Natural killer cell (primary cell): ENCODE results near the gene SLC26A1. TPM values are rescaled to one million over a fixed set of nuclear protein-coding genes. Genes with fewer than 3 reads are reported as not detected.

Experiments used
- ATAC-seq, 3 donors: fragments of 150-1000 bp in 2 of 3; fragments of 200-7000 bp in 1 of 3; cut with Tn5 transposase; 1 replicate in 1 of 3; 2 replicates in 2 of 3; pipeline ENCODE4 v1.10.0; 2021; ENCODE audit warnings: mild to moderate bottlenecking in 2 of 3, moderate library complexity in 2 of 3
- DNase-seq, 2 donors: peaks; one replicate each; pipeline versions ENCODE4 v3.0.0 to v3.0.0-alpha.2; 2013 to 2021; ENCODE audit warnings: mixed read lengths in 1 of 2
- H3K27ac ChIP-seq: one replicate; pipeline ENCODE4 v1.5.1; 2013; ENCODE audit warnings: mild to moderate bottlenecking, low read length
- H3K27me3 ChIP-seq: one replicate; pipeline ENCODE4 v1.6.1; 2013; ENCODE audit warnings: low read length; ENCODE audit not compliant: control insufficient read depth, insufficient read depth
- H3K36me3 ChIP-seq: one replicate; pipeline ENCODE4 v1.6.1; 2013; ENCODE audit warnings: low read length; ENCODE audit not compliant: control insufficient read depth, insufficient read depth
- H3K4me1 ChIP-seq: one replicate; pipeline ENCODE4 v1.6.1; 2013; ENCODE audit warnings: low read length; ENCODE audit not compliant: control insufficient read depth, insufficient read depth
- H3K4me3 ChIP-seq: one replicate; pipeline ENCODE4 v1.5.1; 2013; ENCODE audit warnings: low read length
- H3K9me3 ChIP-seq: one replicate; pipeline ENCODE4 v1.6.1; 2013; ENCODE audit warnings: low read length; ENCODE audit not compliant: control insufficient read depth, insufficient read depth
- H3K27ac Mint-ChIP-seq, 2 donors: one replicate each; pipeline ENCODE4 v1.8.0; 2022; ENCODE audit warnings: mild to moderate bottlenecking in 2 of 2, mixed read lengths in 2 of 2, moderate library complexity in 1 of 2
- H3K27me3 Mint-ChIP-seq, 2 donors: one replicate each; pipeline ENCODE4 v1.8.0; 2022; ENCODE audit warnings: low read depth in 2 of 2, mixed read lengths in 2 of 2
- H3K36me3 Mint-ChIP-seq: one replicate; pipeline ENCODE4 v1.8.0; 2022; ENCODE audit warnings: mixed read lengths
- H3K4me1 Mint-ChIP-seq, 2 donors: one replicate each; pipeline ENCODE4 v1.8.0; 2022; ENCODE audit warnings: mixed read lengths in 2 of 2
- H3K4me3 Mint-ChIP-seq: one replicate; pipeline ENCODE4 v1.8.0; 2022; ENCODE audit warnings: mild to moderate bottlenecking, moderate library complexity, mixed read lengths
- H3K9me3 Mint-ChIP-seq, 2 donors: one replicate each; pipeline ENCODE4 v1.8.0; 2022; ENCODE audit warnings: mixed read lengths in 2 of 2
- WGBS: methylation state at CpG from one replicate; pipeline ENCODE4 v1.1.7; 2013; ENCODE audit warnings: missing lambda C conversion rate; ENCODE audit not compliant: insufficient coverage; 5-methylcytosine and 5-hydroxymethylcytosine counted together
- intact Hi-C: fragments of 100-400 bp; cut with micrococcal nuclease; formaldehyde crosslinking; loops from one replicate; pipeline ENCODE4 v1.14.2; 2022
- total RNA-seq, 4 donors: library from RNA; stranded (reverse); fragments of 120-200 nt in 1 of 4; gene quantifications; one replicate each; pipeline versions ENCODE4 v1.2.3 to v1.2.4, GENCODE V29; 2013 to 2022
- TF ChIP-seq, protein P1 (sequence below): fragments of 200-600 bp; IDR thresholded peaks from one replicate; pipeline ENCODE4 v1.8.0; 2022; ENCODE audit warnings: antibody characterized with exemption

SLC26A1 gene
- total RNA-seq, 3 donors from 2014 or later (not counting 1 experiment from before 2014, with no cell fraction given) = 0.19 to 0.80 (median 0.61) TPM

DNA sequence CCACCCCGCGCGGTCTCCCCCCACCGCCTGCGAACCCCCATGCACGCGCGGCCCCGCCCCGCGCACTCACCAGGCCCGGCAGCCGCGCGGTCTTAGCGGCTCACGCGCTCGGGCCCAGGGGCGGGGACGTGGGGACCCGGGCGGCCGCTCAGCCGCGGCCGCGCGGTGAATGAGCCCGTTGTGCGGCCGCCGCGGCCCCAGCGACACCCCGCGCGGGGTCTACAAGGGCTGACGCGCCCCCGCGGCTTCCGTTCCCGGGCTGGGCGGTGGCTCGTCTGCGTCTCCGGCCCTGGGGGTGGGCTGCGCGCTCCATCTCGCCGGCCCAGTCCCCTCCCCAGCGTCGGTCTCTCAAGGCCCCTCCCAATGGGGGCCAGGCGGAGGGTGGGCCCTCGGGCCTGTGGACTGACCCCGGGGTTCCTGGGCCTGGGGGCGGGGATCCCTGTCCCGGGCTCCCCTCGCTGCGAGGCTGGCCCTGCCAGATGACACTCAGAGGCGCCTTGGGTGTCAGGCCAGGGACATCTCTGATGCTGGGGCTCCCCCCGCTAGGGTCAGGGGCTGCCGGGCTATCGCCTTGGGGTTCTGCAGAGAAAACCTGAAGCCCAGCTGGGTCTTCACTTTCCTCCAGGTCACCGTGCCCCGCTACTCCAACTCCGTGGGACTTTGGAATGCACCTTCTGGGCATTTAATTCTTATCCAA lies 4.3 kb upstream of the SLC26A1 start:
- Mint-ChIP-seq H3K9me3 (no peaks in the 10 kb centered on the region), H3K36me3 (no peaks in the 10 kb centered on the region), H3K27me3 (peaks cover 5 to 20% of the 10 kb centered on the region in 2 donors), H3K27ac (no peak overlapping the region), H3K4me3 (no peak overlapping the region), H3K4me1 (peaks cover 0 to 10% of the 10 kb centered on the region in 2 donors)
- no peak overlapping the region for H3K4me3 ChIP-seq
- ATAC-seq (peak in 2 of 3 donors; percentile 67 to 73), DNase-seq (no peak)
- TF ChIP-seq, protein P1, sequence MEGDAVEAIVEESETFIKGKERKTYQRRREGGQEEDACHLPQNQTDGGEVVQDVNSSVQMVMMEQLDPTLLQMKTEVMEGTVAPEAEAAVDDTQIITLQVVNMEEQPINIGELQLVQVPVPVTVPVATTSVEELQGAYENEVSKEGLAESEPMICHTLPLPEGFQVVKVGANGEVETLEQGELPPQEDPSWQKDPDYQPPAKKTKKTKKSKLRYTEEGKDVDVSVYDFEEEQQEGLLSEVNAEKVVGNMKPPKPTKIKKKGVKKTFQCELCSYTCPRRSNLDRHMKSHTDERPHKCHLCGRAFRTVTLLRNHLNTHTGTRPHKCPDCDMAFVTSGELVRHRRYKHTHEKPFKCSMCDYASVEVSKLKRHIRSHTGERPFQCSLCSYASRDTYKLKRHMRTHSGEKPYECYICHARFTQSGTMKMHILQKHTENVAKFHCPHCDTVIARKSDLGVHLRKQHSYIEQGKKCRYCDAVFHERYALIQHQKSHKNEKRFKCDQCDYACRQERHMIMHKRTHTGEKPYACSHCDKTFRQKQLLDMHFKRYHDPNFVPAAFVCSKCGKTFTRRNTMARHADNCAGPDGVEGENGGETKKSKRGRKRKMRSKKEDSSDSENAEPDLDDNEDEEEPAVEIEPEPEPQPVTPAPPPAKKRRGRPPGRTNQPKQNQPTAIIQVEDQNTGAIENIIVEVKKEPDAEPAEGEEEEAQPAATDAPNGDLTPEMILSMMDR = no peak
- no peaks in the 10 kb centered on the region for H3K36me3 ChIP-seq
- H3K27ac ChIP-seq = no peak overlapping the region
- peaks cover 27% of the 10 kb centered on the region for H3K27me3 ChIP-seq
- H3K4me1 ChIP-seq = peaks cover 11% of the 10 kb centered on the region
- H3K9me3 ChIP-seq = no peaks in the 10 kb centered on the region
- 4% methylated on average over 68 of the region's 68 CpGs for whole genome bisulfite sequencing
- intact Hi-C loops = no loop called here

DNA sequence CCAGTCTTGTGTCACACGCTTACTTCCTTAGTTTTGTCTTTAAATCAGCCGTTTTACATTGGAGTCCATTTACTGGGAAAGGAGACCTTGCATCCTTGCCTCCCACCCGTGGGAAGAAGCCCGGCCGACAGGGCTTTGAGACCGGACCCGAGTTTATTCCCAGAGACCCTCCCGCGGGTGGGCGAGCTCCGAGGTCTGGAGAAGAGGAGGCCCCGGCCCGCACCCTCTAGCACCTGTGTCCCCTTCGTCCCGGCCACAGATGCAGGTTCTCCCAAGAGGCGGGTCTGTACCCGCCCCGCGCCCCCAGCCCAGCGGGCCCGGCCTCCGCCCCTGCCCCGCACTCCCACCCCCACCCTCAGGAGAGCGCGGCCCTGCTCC lies 3.8 kb upstream of the SLC26A1 start:
- Histone ChIP-seq H3K4me1 (peaks cover 11% of the 10 kb centered on the region), H3K4me3 (no peak overlapping the region), H3K9me3 (no peaks in the 10 kb centered on the region), H3K27me3 (peaks cover 27% of the 10 kb centered on the region), H3K27ac (no peak overlapping the region), H3K36me3 (no peaks in the 10 kb centered on the region)
- Mint-ChIP-seq H3K27me3 (peaks cover 5 to 17% of the 10 kb centered on the region in 2 donors), H3K9me3 (no peaks in the 10 kb centered on the region), H3K36me3 (no peaks in the 10 kb centered on the region), H3K27ac (no peak overlapping the region), H3K4me1 (peaks cover 0 to 10% of the 10 kb centered on the region in 2 donors), H3K4me3 (no peak overlapping the region)
- WGBS = 12% methylated on average over 25 of the region's 25 CpGs
- no peak for ATAC-seq
- intact Hi-C loops = no loop called here
- TF ChIP-seq, protein P1 = no peak
- no peak for DNase-seq

DNA sequence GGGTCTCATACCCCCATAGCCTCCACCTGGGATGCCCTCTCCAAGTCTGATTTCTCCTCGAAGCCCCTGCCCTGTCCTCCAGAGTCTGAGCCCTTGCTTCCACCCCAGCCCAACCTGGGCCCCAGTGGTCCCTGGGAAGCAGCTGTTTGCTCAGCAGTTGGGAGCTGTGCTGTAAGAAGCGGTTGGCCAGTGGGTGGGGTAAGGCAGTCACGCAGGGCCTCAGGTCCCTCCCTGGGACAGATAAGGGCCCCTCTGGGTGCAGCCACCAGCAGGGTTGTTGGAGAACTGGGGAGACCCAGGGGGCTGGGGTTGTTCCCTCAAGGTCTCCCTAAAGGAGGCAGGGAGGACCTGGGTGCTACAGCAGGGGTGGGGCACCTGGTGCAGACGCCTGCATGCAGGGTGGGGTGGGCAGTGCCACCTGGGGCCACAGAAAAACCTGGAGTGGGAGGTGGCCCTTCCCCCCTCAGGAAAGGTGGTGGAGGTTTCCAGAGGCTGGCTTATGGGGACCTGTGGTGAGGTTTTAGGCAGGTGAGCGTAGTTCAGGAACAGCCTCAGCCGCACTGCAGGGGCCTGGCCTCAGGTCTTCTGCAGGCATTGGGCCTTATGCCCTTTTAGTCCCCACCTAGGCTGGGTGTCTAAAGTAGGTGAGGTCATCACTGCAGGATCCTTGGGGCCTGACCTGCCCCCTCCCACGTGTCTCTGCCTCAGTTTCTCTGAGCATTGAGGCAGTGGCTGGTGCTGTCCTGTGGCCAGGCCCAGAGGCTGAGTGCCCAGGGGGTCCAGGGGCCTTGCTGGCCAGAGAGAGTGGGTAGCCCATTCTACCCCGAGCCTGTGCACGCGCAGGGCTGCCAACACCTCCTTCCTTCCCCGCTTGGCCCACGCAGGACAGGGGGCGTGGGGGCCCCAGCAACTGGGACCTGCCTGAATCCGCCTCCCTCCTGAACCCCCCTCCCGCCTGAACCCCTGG lies 3.1 kb upstream of the SLC26A1 start:
- H3K27ac Mint-ChIP-seq = no peak overlapping the region
- intact Hi-C loops = no loop called here
- ATAC-seq (no peak), DNase-seq (no peak)
- Histone ChIP-seq H3K36me3 (no peaks in the 10 kb centered on the region), H3K4me3 (no peak overlapping the region), H3K4me1 (peaks cover 11% of the 10 kb centered on the region), H3K27me3 (peaks cover 26% of the 10 kb centered on the region), H3K9me3 (no peaks in the 10 kb centered on the region), H3K27ac (no peak overlapping the region)
- H3K27me3 Mint-ChIP-seq = peaks cover 5 to 17% of the 10 kb centered on the region in 2 donors
- H3K9me3 Mint-ChIP-seq = no peaks in the 10 kb centered on the region
- no peak overlapping the region for H3K4me3 Mint-ChIP-seq
- no peaks in the 10 kb centered on the region for H3K36me3 Mint-ChIP-seq
- TF ChIP-seq, protein P1 = no peak
- WGBS = 69% methylated on average over 15 of the region's 15 CpGs
- H3K4me1 Mint-ChIP-seq = peaks cover 0 to 10% of the 10 kb centered on the region in 2 donors
